Endothelial cell of umbilical vein (primary cell): ENCODE data around the gene CST3. TPM values are rescaled to one million over a fixed set of nuclear protein-coding genes. Genes with fewer than 3 reads are reported as not detected.

Source experiments
- BruUV-seq: library from RNA; stranded (reverse); fragments of 400-500 nt; replicated peaks from 2 replicates; lab custom pipeline; 2021; lab: Mats Ljungman, UMichigan
- CTCF ChIA-PET: fragments of 300-600, 350-600 bp; sonication (Branson Sonifier 250); formaldehyde crosslinking; loops from one replicate; lab custom pipeline; 2021; ENCODE audit warnings: antibody characterized with exemption, inconsistent platforms; lab: Charles Lee
- POLR2A ChIA-PET: fragments of 300-600, 350-600 bp; sonication (Branson Sonifier 250); formaldehyde crosslinking; loops from one replicate; lab custom pipeline; 2021; ENCODE audit warnings: antibody characterized with exemption, inconsistent platforms; lab: Charles Lee
- DNase-seq: peaks from one replicate; pipeline ENCODE4 v3.0.0-alpha.2; 2011; ENCODE audit warnings: low read depth, low spot score
- FAIRE-seq: peaks from 2 replicates; lab custom pipeline; 2011; peaks lifted over from hg19 to GRCh38; lab: Jason Lieb, UNC
- H2AFZ ChIP-seq: 2 replicates; pipeline ENCODE4 v1.6.0; 2012; ENCODE audit warnings: low read depth, low read length, control low read depth, inconsistent platforms
- H3K27ac ChIP-seq: 2 replicates; pipeline ENCODE4 v1.5.1; 2011; ENCODE audit warnings: low read depth, mild to moderate bottlenecking, control low read depth, low read length, moderate library complexity; ENCODE audit not compliant: insufficient read depth
- H3K27me3 ChIP-seq, 2 experiments: 2 replicates each; pipeline versions ENCODE4 v1.6.0 to v1.6.1; 2011; ENCODE audit warnings: low read length in 2 of 2, mixed read lengths in 1 of 2; ENCODE audit not compliant: control insufficient read depth in 2 of 2, insufficient read depth in 2 of 2
- H3K36me3 ChIP-seq, 2 experiments: 2 replicates in 1 of 2; 3 replicates in 1 of 2; pipeline ENCODE4 v1.5.1; 2011; ENCODE audit warnings: low read length in 2 of 2, mild to moderate bottlenecking in 1 of 2, moderate library complexity in 1 of 2; ENCODE audit not compliant: control insufficient read depth in 2 of 2, insufficient read depth in 2 of 2; ENCODE audit errors: extremely low read depth in 1 of 2
- H3K4me1 ChIP-seq: 3 replicates; pipeline ENCODE4 v1.5.1; 2011; ENCODE audit warnings: mild to moderate bottlenecking, low read length; ENCODE audit not compliant: control insufficient read depth, insufficient read depth; ENCODE audit errors: extremely low read depth
- H3K4me2 ChIP-seq: 2 replicates; pipeline ENCODE4 v1.6.1; 2011; ENCODE audit warnings: low read length, control low read depth, mixed read lengths; ENCODE audit not compliant: insufficient read depth
- H3K4me3 ChIP-seq, 3 experiments: fragments of 200-600 bp in 1 of 3; sonication (generic), shearing (Covaris generic) in 1 of 3; replicated peaks in 1 of 3; 2 replicates each; pipeline ENCODE4 v1.5.1; 2011 to 2016; ENCODE audit warnings: control low read depth in 3 of 3, low read length in 3 of 3, mild to moderate bottlenecking in 2 of 3, inconsistent platforms in 1 of 3, low read depth in 1 of 3, moderate library complexity in 1 of 3; ENCODE audit not compliant: insufficient read depth in 1 of 3
- H3K79me2 ChIP-seq: 2 replicates; pipeline ENCODE4 v1.6.0; 2012; ENCODE audit warnings: low read length, inconsistent platforms; ENCODE audit not compliant: control insufficient read depth, insufficient read depth
- H3K9ac ChIP-seq: replicated peaks from 2 replicates; pipeline ENCODE3; 2011; ENCODE audit warnings: low read length, control low read depth; ENCODE audit not compliant: insufficient read depth; ENCODE audit errors: extremely low read depth
- H3K9me1 ChIP-seq: replicated peaks from 3 replicates; pipeline ENCODE4 v1.6.0; 2011; ENCODE audit warnings: mild to moderate bottlenecking, low read length; ENCODE audit not compliant: control insufficient read depth, insufficient read depth; ENCODE audit errors: extremely low read depth
- H3K9me3 ChIP-seq: replicated peaks from 2 replicates; pipeline ENCODE4 v1.5.1; 2012; ENCODE audit warnings: low read length, inconsistent platforms; ENCODE audit not compliant: control insufficient read depth, insufficient read depth
- H4K20me1 ChIP-seq: replicated peaks from 2 replicates; pipeline ENCODE3; 2011; ENCODE audit warnings: mild to moderate bottlenecking, low read length; ENCODE audit not compliant: control insufficient read depth, insufficient read depth; ENCODE audit errors: extremely low read depth
- CTCF ChIP-seq, 2 donors: IDR thresholded peaks; 1 replicate in 1 of 2; 2 replicates in 1 of 2; pipeline ENCODE4 v1.5.1; 2011; ENCODE audit warnings: low read length in 2 of 2, mild to moderate bottlenecking in 2 of 2, moderate library complexity in 2 of 2, control low read depth in 1 of 2, inconsistent platforms in 1 of 2, low read depth in 1 of 2; ENCODE audit not compliant: insufficient read depth in 1 of 2; ENCODE audit errors: extremely low read depth in 1 of 2
- EZH2 ChIP-seq: IDR thresholded peaks from 2 replicates; pipeline ENCODE4 v1.6.1; 2012; ENCODE audit warnings: borderline replicate concordance, low read depth, mild to moderate bottlenecking, moderate library complexity, low read length, inconsistent platforms; ENCODE audit not compliant: severe bottlenecking
- FOS ChIP-seq: IDR thresholded peaks from 2 replicates; pipeline ENCODE4 v1.6.1; 2011; ENCODE audit warnings: mild to moderate bottlenecking, low read length, moderate library complexity, borderline replicate concordance; ENCODE audit not compliant: insufficient read depth
- GATA2 ChIP-seq: IDR thresholded peaks from 2 replicates; pipeline ENCODE4 v1.7.0; 2011; ENCODE audit warnings: low read depth, mild to moderate bottlenecking, moderate library complexity, mixed read lengths, low read length; ENCODE audit not compliant: insufficient read length, insufficient read depth
- JUN ChIP-seq: IDR thresholded peaks from 2 replicates; pipeline ENCODE4 v1.6.1; 2011; ENCODE audit warnings: borderline replicate concordance, low read depth; ENCODE audit not compliant: insufficient read length, insufficient read depth
- MYC ChIP-seq: IDR thresholded peaks from one replicate; pipeline ENCODE4 v1.6.1; 2011; ENCODE audit warnings: mild to moderate bottlenecking, low read depth, low read length
- POLR2A ChIP-seq: IDR thresholded peaks from 2 replicates; pipeline ENCODE4 v1.6.1; 2012; ENCODE audit warnings: low read depth, mild to moderate bottlenecking, control low read depth, low read length
- POLR2AphosphoS5 ChIP-seq: IDR thresholded peaks from 2 replicates; pipeline ENCODE4 v1.6.1; 2012; ENCODE audit warnings: low read depth, mild to moderate bottlenecking, control low read depth, low read length, moderate library complexity; ENCODE audit not compliant: insufficient read depth
- dilution Hi-C: fragments of 300-500 bp; cut with MboI; formaldehyde crosslinking; loops from one replicate; pipeline ENCODE4 v1.15.0; 2019; ENCODE audit warnings: low sequenced_read_pairs; ENCODE audit not compliant: extremely low pct_ligation_motif_present
- intact Hi-C: fragments of 100-400 bp; cut with micrococcal nuclease; formaldehyde crosslinking; loops from one replicate; pipeline ENCODE4 v1.10.0; 2022
- polyA plus RNA-seq, 4 experiments: library from polyadenylated mRNA; depleted of rRNA in 3 of 4; stranded (reverse) in 3 of 4; unstranded in 1 of 4; fragments of >200 nt; gene quantifications; 2 replicates each; pipeline versions ENCODE4 v1.2.1 to v1.2.3, GENCODE V29; 2011 to 2012; ENCODE audit warnings: missing spikeins in 1 of 4
- total RNA-seq: library from RNA; stranded (reverse); gene quantifications from 2 replicates; pipeline ENCODE4 v1.2.3, GENCODE V29; 2021
- TF ChIP-seq, protein P1 (sequence below): IDR thresholded peaks from 2 replicates; pipeline ENCODE4 v1.6.1; 2011; ENCODE audit not compliant: insufficient read depth, insufficient read length

CST3 gene
- total and polyA plus RNA-seq, 2 donors (not counting 3 experiments of a cell fraction or from before 2014, with no cell fraction given) = 251 to 479 TPM

- dilution Hi-C loops = no loop called here
- CTCF ChIA-PET = interaction anchor here (1.5 kb wide), 1 partner anchor 37 kb away, joined by 4 read pairs; no protein-coding TSS in a partner anchor
- Histone ChIP-seq H3K9ac (no peak overlapping the region), H4K20me1 (no peaks in the 10 kb centered on the region), H3K27me3 (no peaks in the 10 kb centered on the region), H3K27ac (peak overlapping the region; percentile 29), H3K4me2 (no peak overlapping the region), H3K79me2 (peaks cover 9% of the 10 kb centered on the region), H3K36me3 (peaks cover 0 to 15% of the 10 kb centered on the region in 2 experiments), H3K4me3 (no peak overlapping the region), H3K9me3 (no peaks in the 10 kb centered on the region), H3K9me1 (no peaks in the 10 kb centered on the region), H3K4me1 (peaks cover 24% of the 10 kb centered on the region), H2AFZ (no peak overlapping the region)
- no peak for DNase-seq
- no peak for TF ChIP-seq FOS
- TF ChIP-seq JUN = no peak
- TF ChIP-seq, protein P1, sequence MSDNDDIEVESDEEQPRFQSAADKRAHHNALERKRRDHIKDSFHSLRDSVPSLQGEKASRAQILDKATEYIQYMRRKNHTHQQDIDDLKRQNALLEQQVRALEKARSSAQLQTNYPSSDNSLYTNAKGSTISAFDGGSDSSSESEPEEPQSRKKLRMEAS = no peak
- TF ChIP-seq GATA2 = no peak
- intact Hi-C loops = no loop called here
- peak; percentile 50 for FAIRE-seq
- POLR2A ChIA-PET = no interaction called here
- BruUV-seq = no TSS peak
Observed at GRCh38 chr20:23630392-23630849, 7.3 kb downstream of the CST3 start.

- no peaks in the 10 kb centered on the region for H4K20me1 ChIP-seq
- dilution Hi-C loops (no loop called here), intact Hi-C loops (loop anchor here (1.0 to 5.0 kb wide), 2 partner anchors 8 to 277 kb away; partner anchors contain the start of genes CST3 and NXT1)
- ChIA-PET CTCF (interaction anchor here (1.5 kb wide), 1 partner anchor 37 kb away, joined by 4 read pairs; no protein-coding TSS in a partner anchor), POLR2A (interaction anchor here (1.7 kb wide), 1 partner anchor 7 kb away, joined by 5 read pairs; no protein-coding TSS in a partner anchor)
- peak; percentile 30 for DNase-seq
- H3K9me1 ChIP-seq = no peaks in the 10 kb centered on the region
- peaks cover 21% of the 10 kb centered on the region for H3K4me1 ChIP-seq
- H3K9ac ChIP-seq = no peak overlapping the region
- peak overlapping the region; percentile 26 for H3K4me2 ChIP-seq
- TF ChIP-seq CTCF (IDR thresholded peaks at IDR 0.05; ENCODE audit: extremely low read depth in 1 of 2, insufficient read depth in 1 of 2, low read depth in 1 of 2, low read length in 2 of 2) = no peak
- no peak for TF ChIP-seq MYC
- peak; percentile 27 for TF ChIP-seq POLR2A
- no peak for TF ChIP-seq GATA2
- no peak for TF ChIP-seq EZH2
- TF ChIP-seq JUN = no peak
- TF ChIP-seq POLR2AphosphoS5 = no peak
- no peaks in the 10 kb centered on the region for H3K9me3 ChIP-seq
- H3K27ac ChIP-seq = peak overlapping the region; percentile 45
- peak; percentile 73 for FAIRE-seq
- H3K79me2 ChIP-seq = peaks cover 3% of the 10 kb centered on the region
- H2AFZ ChIP-seq = no peak overlapping the region
- no peak overlapping the region for H3K4me3 ChIP-seq
- BruUV-seq = no TSS peak
- H3K36me3 ChIP-seq = peaks cover 0 to 14% of the 10 kb centered on the region in 2 experiments
- H3K27me3 ChIP-seq = no peaks in the 10 kb centered on the region
Observed at GRCh38 chr20:23629542-23630391, 8.0 kb downstream of the CST3 start.
